H1 (cell line): Measurements from ENCODE around the gene DHPS.

Experiments
- ASH2L ChIP-seq: fragments of 200-600, 300-600 bp; sonication (generic); IDR thresholded peaks from one replicate; pipeline ENCODE4 v1.7.1; 2017; ENCODE audit warnings: low read length
- CEBPB ChIP-seq: IDR thresholded peaks from 2 replicates; pipeline ENCODE4 v1.6.1; 2012; ENCODE audit warnings: low read depth, low read length
- EGR1 ChIP-seq: IDR thresholded peaks from 2 replicates; pipeline ENCODE4 v1.6.1; 2011; ENCODE audit warnings: low read depth, low read length, borderline replicate concordance
- EZH2 ChIP-seq: fragments of 200-600 bp; sonication (generic); IDR thresholded peaks from 2 replicates; pipeline ENCODE4 v1.7.1; 2012; ENCODE audit warnings: low read depth, mild to moderate bottlenecking, moderate library complexity, low read length, inconsistent platforms; ENCODE audit not compliant: severe bottlenecking
- MAFK ChIP-seq: IDR thresholded peaks from 2 replicates; pipeline ENCODE4 v1.6.1; 2012; ENCODE audit warnings: low read depth, mild to moderate bottlenecking, improper control_type of control experiment, low read length
- TF ChIP-seq, protein P1 (sequence below), 3 experiments: IDR thresholded peaks; 1 replicate in 2 of 3; 2 replicates in 1 of 3; pipeline versions ENCODE4 v1.5.1 to v1.6.1; 2011; ENCODE audit warnings: low read length in 3 of 3, mild to moderate bottlenecking in 3 of 3, inconsistent platforms in 2 of 3, low read depth in 1 of 3, moderate library complexity in 1 of 3; ENCODE audit not compliant: insufficient read depth in 1 of 3; ENCODE audit errors: control extremely low read depth in 1 of 3

DNA sequence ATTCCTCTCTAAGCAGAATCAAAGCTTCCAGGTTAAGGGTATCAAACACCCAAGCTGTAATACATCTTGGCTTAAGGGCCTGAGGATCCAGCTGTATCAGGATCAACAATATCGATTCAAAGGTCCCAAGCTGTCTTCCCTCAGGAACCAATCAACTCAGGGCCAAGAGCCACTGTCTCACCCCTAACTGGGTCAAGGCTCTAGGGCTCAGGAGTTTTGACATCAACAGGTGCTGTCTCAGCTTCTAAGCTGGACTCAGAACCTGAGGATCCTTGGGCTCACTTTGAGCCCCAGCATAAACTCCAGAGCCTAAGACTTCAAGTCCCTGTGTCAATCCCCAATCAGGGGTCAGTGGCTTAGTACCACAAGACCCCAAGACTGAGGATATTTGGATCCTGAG is 13.8 kb upstream of the DHPS start:
- TF ChIP-seq EGR1 (no peak), ASH2L (no peak), EZH2 (no peak), MAFK (no peak), CEBPB (no peak)
- TF ChIP-seq, protein P1, sequence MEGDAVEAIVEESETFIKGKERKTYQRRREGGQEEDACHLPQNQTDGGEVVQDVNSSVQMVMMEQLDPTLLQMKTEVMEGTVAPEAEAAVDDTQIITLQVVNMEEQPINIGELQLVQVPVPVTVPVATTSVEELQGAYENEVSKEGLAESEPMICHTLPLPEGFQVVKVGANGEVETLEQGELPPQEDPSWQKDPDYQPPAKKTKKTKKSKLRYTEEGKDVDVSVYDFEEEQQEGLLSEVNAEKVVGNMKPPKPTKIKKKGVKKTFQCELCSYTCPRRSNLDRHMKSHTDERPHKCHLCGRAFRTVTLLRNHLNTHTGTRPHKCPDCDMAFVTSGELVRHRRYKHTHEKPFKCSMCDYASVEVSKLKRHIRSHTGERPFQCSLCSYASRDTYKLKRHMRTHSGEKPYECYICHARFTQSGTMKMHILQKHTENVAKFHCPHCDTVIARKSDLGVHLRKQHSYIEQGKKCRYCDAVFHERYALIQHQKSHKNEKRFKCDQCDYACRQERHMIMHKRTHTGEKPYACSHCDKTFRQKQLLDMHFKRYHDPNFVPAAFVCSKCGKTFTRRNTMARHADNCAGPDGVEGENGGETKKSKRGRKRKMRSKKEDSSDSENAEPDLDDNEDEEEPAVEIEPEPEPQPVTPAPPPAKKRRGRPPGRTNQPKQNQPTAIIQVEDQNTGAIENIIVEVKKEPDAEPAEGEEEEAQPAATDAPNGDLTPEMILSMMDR (IDR thresholded peaks at IDR 0.05; ENCODE audit: control extremely low read depth in 1 of 3, insufficient read depth in 1 of 3, low read depth in 1 of 3, low read length in 3 of 3) = no peak
